OCI-LY7 (cell line): Measurements from ENCODE around the gene SKA3. TPM values are rescaled to one million over a fixed set of nuclear protein-coding genes. Genes with fewer than 3 reads are reported as not detected.
"Not testable (repeated sequence)": the region's sequence is repeated elsewhere in the genome, so short reads cannot be mapped to it uniquely, and the experiment has no call there.

ENCODE experiments used
- BruUV-seq: library from RNA; stranded (reverse); fragments of 400-500 nt; replicated peaks from 2 replicates; lab custom pipeline; 2021; lab: Mats Ljungman, UMichigan
- CTCF ChIA-PET: fragments of 300-600 bp; sonication (Branson Sonifier 250); formaldehyde crosslinking; loops from one replicate; lab custom pipeline; 2022; ENCODE audit warnings: antibody characterized with exemption; ENCODE audit not compliant: unreplicated experiment; lab: Charles Lee
- POLR2A ChIA-PET: fragments of 300-600 bp; sonication (Branson Sonifier 250); formaldehyde crosslinking; loops from one replicate; lab custom pipeline; 2022; ENCODE audit warnings: antibody characterized with exemption; lab: Charles Lee
- DNase-seq: peaks from one replicate; pipeline ENCODE4 v3.0.0-alpha.2; 2015; ENCODE audit warnings: low spot score
- H2AFZ ChIP-seq: fragments of 200-600 bp; sonication (generic), shearing (Covaris generic); 2 replicates; pipeline ENCODE4 v1.6.1; 2014; ENCODE audit warnings: mild to moderate bottlenecking, antibody characterized with exemption, low read length, moderate library complexity
- H3K27ac ChIP-seq: fragments of 200-600 bp; sonication (generic); 2 replicates; pipeline ENCODE4 v1.5.1; 2014; ENCODE audit warnings: mixed run types, low read depth, mild to moderate bottlenecking, moderate library complexity, low read length, inconsistent platforms; ENCODE audit not compliant: poor library complexity, severe bottlenecking
- H3K36me3 ChIP-seq: fragments of 200-600 bp; sonication (generic); 2 replicates; pipeline ENCODE4 v1.6.1; 2014; ENCODE audit warnings: mild to moderate bottlenecking, antibody characterized with exemption, low read length, moderate library complexity, mixed read lengths; ENCODE audit not compliant: insufficient read depth
- H3K4me1 ChIP-seq: fragments of 200-600 bp; sonication (generic); 2 replicates; pipeline ENCODE4 v1.5.1; 2014; ENCODE audit warnings: mild to moderate bottlenecking, low read length; ENCODE audit not compliant: insufficient read depth, poor library complexity, severe bottlenecking
- H3K4me2 ChIP-seq: fragments of 200-600 bp; sonication (generic); 2 replicates; pipeline ENCODE4 v1.6.1; 2014; ENCODE audit warnings: mild to moderate bottlenecking, low read length
- H3K4me3 ChIP-seq: fragments of 200-600 bp; sonication (generic); 2 replicates; pipeline ENCODE4 v1.5.1; 2014; ENCODE audit warnings: mild to moderate bottlenecking, low read depth, low read length; ENCODE audit not compliant: poor library complexity, severe bottlenecking
- H3K79me2 ChIP-seq: fragments of 200-600 bp; sonication (generic); 2 replicates; pipeline ENCODE4 v1.6.1; 2016; ENCODE audit warnings: low read depth, mild to moderate bottlenecking, low read length, moderate library complexity, mixed read lengths; ENCODE audit not compliant: insufficient read depth
- H3K9me2 ChIP-seq: fragments of 200-600 bp; sonication (generic); 2 replicates; pipeline ENCODE4 v1.6.1; 2016; ENCODE audit warnings: mild to moderate bottlenecking, low read length, mixed read lengths; ENCODE audit not compliant: insufficient read depth
- H3K9me3 ChIP-seq: fragments of 200-600 bp; sonication (generic); 2 replicates; pipeline ENCODE4 v1.6.1; 2014; ENCODE audit warnings: mild to moderate bottlenecking, mixed run types, low read length, mixed read lengths
- H4K20me1 ChIP-seq: fragments of 200-600 bp; sonication (generic); 2 replicates; pipeline ENCODE4 v1.6.1; 2014; ENCODE audit warnings: mild to moderate bottlenecking, antibody characterized with exemption, low read length, moderate library complexity, mixed read lengths; ENCODE audit not compliant: insufficient read depth
- EZH2phosphoT487 ChIP-seq: fragments of 200-600 bp; sonication (generic); IDR thresholded peaks from 2 replicates; pipeline ENCODE4 v1.6.1; 2018; ENCODE audit warnings: low read depth, borderline replicate concordance, mild to moderate bottlenecking, mixed run types, antibody characterized with exemption, low read length, moderate library complexity, mixed read lengths
- intact Hi-C: fragments of 100-400 bp; cut with micrococcal nuclease; formaldehyde crosslinking; loops from one replicate; pipeline ENCODE4 v1.10.0; 2022; ENCODE audit not compliant: unreplicated experiment
- total RNA-seq, 2 experiments: library from RNA; depleted of rRNA in 1 of 2; stranded (reverse); fragments of >200 nt in 1 of 2; shearing (Covaris generic) in 1 of 2; gene quantifications; 2 replicates each; pipeline ENCODE4 v1.2.3, GENCODE V29; 2014 to 2022
- TF ChIP-seq, protein P1 (sequence below): fragments of 200-600 bp; sonication (generic); conservative IDR thresholded peaks from 2 replicates; pipeline ENCODE4 v1.5.1; 2014; ENCODE audit warnings: mild to moderate bottlenecking, antibody characterized with exemption, low read length, moderate library complexity, mixed read lengths

SKA3 gene
- total RNA-seq, 2 experiments from 2014 or later = 34.4 to 42.4 TPM

DNA sequence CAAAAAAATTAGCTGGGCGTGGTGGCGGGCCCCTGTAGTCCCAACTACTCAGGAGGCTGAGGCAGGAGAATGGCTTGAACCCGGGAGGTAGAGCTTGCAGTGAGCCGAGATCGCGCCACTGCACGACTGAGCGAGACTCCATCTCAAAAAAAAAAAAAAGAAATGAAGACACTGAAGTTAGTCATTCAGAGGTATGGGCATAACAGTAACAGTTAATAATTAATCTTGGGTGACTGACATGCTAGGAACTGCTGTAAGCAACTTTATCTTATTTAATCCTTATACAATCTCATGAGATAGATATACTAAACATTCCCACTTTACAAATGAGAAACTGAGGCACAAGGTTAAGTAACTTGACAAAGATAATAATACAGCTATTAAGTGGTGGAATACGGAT is 4.9 kb downstream of the SKA3 start:
- H3K4me3 ChIP-seq = no peak overlapping the region
- BruUV-seq = no TSS peak
- DNase-seq = no peak
- H3K9me2 ChIP-seq = no peaks in the 10 kb centered on the region
- H3K27ac ChIP-seq = no peak overlapping the region
- POLR2A ChIA-PET = interaction anchor here (1.9 kb wide), 1 partner anchor 10 kb away, joined by 6 read pairs; no protein-coding TSS in a partner anchor
- H3K9me3 ChIP-seq = no peaks in the 10 kb centered on the region
- H3K79me2 ChIP-seq = peaks cover 68% of the 10 kb centered on the region
- H3K4me2 ChIP-seq = no peak overlapping the region
- CTCF ChIA-PET = no interaction called here
- no peak for TF ChIP-seq EZH2phosphoT487
- TF ChIP-seq, protein P1, sequence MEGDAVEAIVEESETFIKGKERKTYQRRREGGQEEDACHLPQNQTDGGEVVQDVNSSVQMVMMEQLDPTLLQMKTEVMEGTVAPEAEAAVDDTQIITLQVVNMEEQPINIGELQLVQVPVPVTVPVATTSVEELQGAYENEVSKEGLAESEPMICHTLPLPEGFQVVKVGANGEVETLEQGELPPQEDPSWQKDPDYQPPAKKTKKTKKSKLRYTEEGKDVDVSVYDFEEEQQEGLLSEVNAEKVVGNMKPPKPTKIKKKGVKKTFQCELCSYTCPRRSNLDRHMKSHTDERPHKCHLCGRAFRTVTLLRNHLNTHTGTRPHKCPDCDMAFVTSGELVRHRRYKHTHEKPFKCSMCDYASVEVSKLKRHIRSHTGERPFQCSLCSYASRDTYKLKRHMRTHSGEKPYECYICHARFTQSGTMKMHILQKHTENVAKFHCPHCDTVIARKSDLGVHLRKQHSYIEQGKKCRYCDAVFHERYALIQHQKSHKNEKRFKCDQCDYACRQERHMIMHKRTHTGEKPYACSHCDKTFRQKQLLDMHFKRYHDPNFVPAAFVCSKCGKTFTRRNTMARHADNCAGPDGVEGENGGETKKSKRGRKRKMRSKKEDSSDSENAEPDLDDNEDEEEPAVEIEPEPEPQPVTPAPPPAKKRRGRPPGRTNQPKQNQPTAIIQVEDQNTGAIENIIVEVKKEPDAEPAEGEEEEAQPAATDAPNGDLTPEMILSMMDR = no peak
- intact Hi-C loops = no loop called here
- peaks cover 16% of the 10 kb centered on the region for H3K4me1 ChIP-seq
- H3K36me3 ChIP-seq = peaks cover 72% of the 10 kb centered on the region
- H2AFZ ChIP-seq = no peak overlapping the region
- peaks cover 7% of the 10 kb centered on the region; the same call in 1 of the 2 replicates for H4K20me1 ChIP-seq

DNA sequence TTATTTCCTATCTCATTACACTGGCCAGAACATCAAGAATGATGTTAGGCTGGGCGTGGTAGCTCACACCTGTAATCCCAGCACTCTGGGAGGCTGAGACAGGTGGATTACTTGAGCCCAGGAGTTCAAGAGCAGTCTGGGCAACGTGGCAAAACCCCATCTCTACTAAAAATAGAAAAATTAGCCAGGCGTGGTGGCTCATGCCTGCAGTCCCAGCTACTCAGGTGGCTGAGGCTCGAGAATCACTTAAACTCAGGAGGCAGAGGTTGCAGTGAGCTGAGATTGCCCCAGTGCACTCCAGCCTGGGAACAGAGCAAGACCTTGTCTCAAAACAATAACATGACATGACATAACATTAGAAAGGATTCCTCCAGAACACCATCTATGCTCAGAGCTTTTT is 10.7 kb downstream of the SKA3 start:
- BruUV-seq, H3K4me2 ChIP-seq, H2AFZ ChIP-seq, DNase-seq, H3K9me2 ChIP-seq, H3K4me3 ChIP-seq, intact Hi-C loops, H3K9me3 ChIP-seq, CTCF ChIA-PET, H3K4me1 ChIP-seq, H3K27ac ChIP-seq, H4K20me1 ChIP-seq: not testable (repeated sequence)
- POLR2A ChIA-PET = interaction anchor here (4.8 kb wide), 1 partner anchor 11 kb away, joined by 26 read pairs; the partner anchor contains the start of genes MRPL57 and SKA3
- Histone ChIP-seq H3K36me3 (peaks cover 92% of the 10 kb centered on the region), H3K79me2 (peaks cover 23% of the 10 kb centered on the region; the same call in 1 of the 2 replicates)

DNA sequence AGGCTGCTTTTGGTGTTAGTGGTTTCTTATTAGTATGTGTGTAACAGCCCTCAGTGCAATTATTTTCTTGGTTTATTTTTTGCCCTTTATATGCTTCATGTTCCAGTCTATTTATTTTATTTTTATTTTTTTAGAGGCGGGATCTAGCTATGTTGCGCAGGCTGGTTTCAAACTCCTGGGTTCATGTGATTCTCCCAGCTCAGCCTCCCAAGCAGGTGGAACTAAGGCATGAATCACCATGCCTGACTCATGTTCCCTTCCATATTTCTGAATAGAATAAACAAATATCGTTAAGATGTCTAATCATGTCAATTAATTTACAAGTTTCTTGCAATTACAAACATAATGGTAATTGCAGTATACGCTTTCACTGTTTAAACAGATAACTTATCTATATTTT is 11.7 kb downstream of the SKA3 start:
- POLR2A ChIA-PET = no interaction called here
- intact Hi-C loops = no loop called here

More for the DNA sequence above, 11.7 kb downstream of the SKA3 start:
- Histone ChIP-seq H3K27ac (no peak overlapping the region), H3K9me2 (no peaks in the 10 kb centered on the region), H3K4me1 (no peaks in the 10 kb centered on the region), H3K4me2 (no peak overlapping the region), H3K4me3 (no peak overlapping the region), H2AFZ (no peak overlapping the region), H4K20me1 (no peaks in the 10 kb centered on the region), H3K9me3 (no peaks in the 10 kb centered on the region), H3K79me2 (peaks cover 17% of the 10 kb centered on the region; the same call in 1 of the 2 replicates), H3K36me3 (peaks cover 94% of the 10 kb centered on the region)
- no peak for DNase-seq
- no peak for TF ChIP-seq EZH2phosphoT487
- TF ChIP-seq, protein P1 = no peak
- no TSS peak for BruUV-seq
- CTCF ChIA-PET = no interaction called here
